ENCODE results near the gene SCGB1C1.
"Not testable (repeated sequence)": the region's sequence is repeated elsewhere in the genome, so short reads cannot be mapped to it uniquely, and the experiment has no call there.

The SCGB1C1 gene

GRCh38 chr11:216081-216974 lies 23.4 kb downstream of the SCGB1C1 start:
- no peak for TF ChIP-seq CTCF (IDR thresholded peaks at IDR 0.05; ENCODE audit: low read depth, low read length, missing control alignments)
- no peak for DNase-seq (ENCODE audit: low read depth)
- no peak overlapping the region for H3K4me3 ChIP-seq (ENCODE audit: low read depth, low read length)

GRCh38 chr11:217704-218103 lies 24.8 kb downstream of the SCGB1C1 start:
- no peak overlapping the region for H3K4me3 ChIP-seq (ENCODE audit: low read depth, low read length)
- no peak for DNase-seq (ENCODE audit: low read depth)
- no peak for TF ChIP-seq CTCF (IDR thresholded peaks at IDR 0.05; ENCODE audit: low read depth, low read length, missing control alignments)

GRCh38 chr11:218815-219593 lies 26.1 kb downstream of the SCGB1C1 start:
- TF ChIP-seq CTCF (IDR thresholded peaks at IDR 0.05; ENCODE audit: low read depth, low read length, missing control alignments) = no peak
- DNase-seq (ENCODE audit: low read depth) = no peak
- no peak overlapping the region for H3K4me3 ChIP-seq (ENCODE audit: low read depth, low read length)

GRCh38 chr11:220641-221215 lies 27.9 kb downstream of the SCGB1C1 start:
- not testable (repeated sequence) for H3K4me3 ChIP-seq (ENCODE audit: low read depth, low read length); DNase-seq (ENCODE audit: low read depth)

- DNase-seq (ENCODE audit: low read depth) = no peak
- no peak for TF ChIP-seq CTCF (IDR thresholded peaks at IDR 0.05; ENCODE audit: low read depth, low read length, missing control alignments)
- no peak overlapping the region for H3K4me3 ChIP-seq (ENCODE audit: low read depth, low read length)
Observed at GRCh38 chr11:221539-221938, 28.7 kb downstream of the SCGB1C1 start.

GRCh38 chr11:221998-222789 lies 29.3 kb downstream of the SCGB1C1 start:
- no peak for DNase-seq (ENCODE audit: low read depth)
- H3K4me3 ChIP-seq (ENCODE audit: low read depth, low read length) = no peak overlapping the region
- TF ChIP-seq CTCF (IDR thresholded peaks at IDR 0.05; ENCODE audit: low read depth, low read length, missing control alignments) = no peak
